Smooth muscle cell (in vitro differentiated cells): ENCODE results near the gene CNMD. TPM values are rescaled to one million over a fixed set of nuclear protein-coding genes. Genes with fewer than 3 reads are reported as not detected.

Source experiments
- DNase-seq: peaks from one replicate; lab custom pipeline; 2025; ENCODE audit not compliant: unreplicated experiment; lab: John Stamatoyannopoulos, UW
- H2AFZ ChIP-seq: fragments of 200-600 bp; sonication (generic); 2 replicates; pipeline ENCODE4 v1.6.0; 2016; ENCODE audit warnings: antibody characterized with exemption, low read depth, mild to moderate bottlenecking
- H3F3A ChIP-seq: fragments of 200-600 bp; sonication (generic); 2 replicates; pipeline ENCODE4 v1.6.0; 2017; ENCODE audit warnings: antibody characterized with exemption, low read depth
- H3K27ac ChIP-seq: fragments of 200-600 bp; sonication (generic); 2 replicates; pipeline ENCODE4 v1.5.1; 2016; ENCODE audit warnings: low read depth, mild to moderate bottlenecking
- H3K27me3 ChIP-seq: fragments of 200-600 bp; sonication (generic); 2 replicates; pipeline ENCODE4 v1.6.1; 2016; ENCODE audit warnings: low read depth, mild to moderate bottlenecking
- H3K36me3 ChIP-seq: fragments of 200-600 bp; sonication (generic); 2 replicates; pipeline ENCODE4 v1.5.1; 2016; ENCODE audit warnings: low read depth
- H3K4me1 ChIP-seq: fragments of 200-600 bp; sonication (generic); 2 replicates; pipeline ENCODE4 v1.5.1; 2016; ENCODE audit warnings: low read depth
- H3K4me2 ChIP-seq: fragments of 200-600 bp; sonication (generic); 2 replicates; pipeline ENCODE4 v1.6.0; 2016; ENCODE audit warnings: mild to moderate bottlenecking
- H3K4me3 ChIP-seq: fragments of 200-600 bp; sonication (generic); 2 replicates; pipeline ENCODE4 v1.5.1; 2016; ENCODE audit warnings: mild to moderate bottlenecking
- H3K79me2 ChIP-seq: fragments of 200-600 bp; sonication (generic); 2 replicates; pipeline ENCODE4 v1.6.0; 2016; ENCODE audit warnings: low read depth, mild to moderate bottlenecking
- H3K9ac ChIP-seq: fragments of 200-600 bp; sonication (generic); 2 replicates; pipeline ENCODE4 v1.6.0; 2016; ENCODE audit warnings: low read depth
- H3K9me3 ChIP-seq: fragments of 200-600 bp; sonication (generic); replicated peaks from 2 replicates; pipeline ENCODE4 v1.5.1; 2016; ENCODE audit warnings: low read depth
- H4K20me1 ChIP-seq: fragments of 200-600 bp; sonication (generic); 2 replicates; pipeline ENCODE4 v1.6.0; 2016; ENCODE audit warnings: low read depth
- WGBS: methylation state at CpG from one replicate; pipeline ENCODE4 v1.1.7; 2016; ENCODE audit warnings: low lambda C conversion rate; 5-methylcytosine and 5-hydroxymethylcytosine counted together
- polyA plus RNA-seq: library from polyadenylated mRNA; unstranded; fragments of >200 nt; fragmentation: Nextera tagmentation; extraction: Ambion mirVana; gene quantifications from 2 replicates; pipeline ENCODE4 v1.2.1, GENCODE V29; 2016
- total RNA-seq: library from RNA; depleted of rRNA; stranded (reverse); fragments of >200 nt; gene quantifications from 2 replicates; pipeline ENCODE4 v1.2.3, GENCODE V29; 2014
- TF ChIP-seq, protein P1 (sequence below): fragments of 200-600 bp; sonication (generic); IDR thresholded peaks from 2 replicates; pipeline ENCODE4 v1.5.1; 2017; ENCODE audit warnings: borderline replicate concordance, mild to moderate bottlenecking, antibody characterized with exemption; ENCODE audit not compliant: insufficient read depth, poor library complexity, severe bottlenecking

CNMD gene
- total and polyA plus RNA-seq, 2 experiments from 2014 or later, result not detected

DNA sequence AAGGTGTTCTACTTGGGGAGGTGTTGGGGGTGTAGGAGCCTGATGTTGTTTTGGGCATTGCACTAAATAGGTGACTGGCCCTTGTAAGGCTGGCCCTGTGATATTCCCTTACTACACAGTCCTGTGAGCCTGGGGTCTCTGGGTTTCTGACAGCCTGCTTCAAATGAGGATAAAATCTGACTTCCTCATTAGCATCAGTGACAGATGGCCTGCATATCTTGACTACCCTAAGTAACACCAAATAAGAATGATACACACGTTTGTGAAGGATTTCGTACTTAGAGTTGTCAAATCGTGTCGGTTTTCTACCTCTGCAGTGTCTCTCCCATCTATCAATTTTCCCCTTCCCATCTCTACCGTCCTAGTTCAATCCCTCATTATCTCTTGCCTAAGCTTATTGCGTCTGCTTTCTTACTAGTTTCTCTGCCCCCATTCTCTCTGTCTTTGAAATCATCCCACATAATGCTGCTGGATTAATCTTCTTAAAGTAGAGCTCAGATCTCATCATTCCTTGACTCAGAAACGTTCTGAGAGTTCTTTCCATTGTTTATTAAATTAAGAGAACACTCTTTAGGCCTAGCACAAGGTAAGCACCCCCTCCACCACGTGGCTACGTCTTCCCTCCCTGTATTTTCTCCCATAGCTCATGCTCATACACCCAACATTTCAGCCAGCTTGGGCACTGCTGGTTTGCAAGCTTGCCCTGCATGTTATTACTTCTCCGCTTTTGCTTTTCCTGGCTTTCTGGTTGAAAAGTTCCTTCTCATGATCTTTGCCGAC is 26.2 kb upstream of the CNMD start:
- Histone ChIP-seq H3K27ac (no peak overlapping the region), H3K4me3 (no peak overlapping the region), H3F3A (no peaks in the 10 kb centered on the region), H3K79me2 (no peaks in the 10 kb centered on the region), H3K9me3 (no peaks in the 10 kb centered on the region), H3K9ac (no peak overlapping the region), H4K20me1 (no peaks in the 10 kb centered on the region), H2AFZ (no peak overlapping the region), H3K4me2 (no peak overlapping the region), H3K36me3 (no peaks in the 10 kb centered on the region), H3K4me1 (no peaks in the 10 kb centered on the region), H3K27me3 (no peaks in the 10 kb centered on the region)
- no peak for DNase-seq
- WGBS, result 62% methylated on average over 11 of the region's 11 CpGs
- TF ChIP-seq, protein P1, sequence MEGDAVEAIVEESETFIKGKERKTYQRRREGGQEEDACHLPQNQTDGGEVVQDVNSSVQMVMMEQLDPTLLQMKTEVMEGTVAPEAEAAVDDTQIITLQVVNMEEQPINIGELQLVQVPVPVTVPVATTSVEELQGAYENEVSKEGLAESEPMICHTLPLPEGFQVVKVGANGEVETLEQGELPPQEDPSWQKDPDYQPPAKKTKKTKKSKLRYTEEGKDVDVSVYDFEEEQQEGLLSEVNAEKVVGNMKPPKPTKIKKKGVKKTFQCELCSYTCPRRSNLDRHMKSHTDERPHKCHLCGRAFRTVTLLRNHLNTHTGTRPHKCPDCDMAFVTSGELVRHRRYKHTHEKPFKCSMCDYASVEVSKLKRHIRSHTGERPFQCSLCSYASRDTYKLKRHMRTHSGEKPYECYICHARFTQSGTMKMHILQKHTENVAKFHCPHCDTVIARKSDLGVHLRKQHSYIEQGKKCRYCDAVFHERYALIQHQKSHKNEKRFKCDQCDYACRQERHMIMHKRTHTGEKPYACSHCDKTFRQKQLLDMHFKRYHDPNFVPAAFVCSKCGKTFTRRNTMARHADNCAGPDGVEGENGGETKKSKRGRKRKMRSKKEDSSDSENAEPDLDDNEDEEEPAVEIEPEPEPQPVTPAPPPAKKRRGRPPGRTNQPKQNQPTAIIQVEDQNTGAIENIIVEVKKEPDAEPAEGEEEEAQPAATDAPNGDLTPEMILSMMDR, result no peak

DNA sequence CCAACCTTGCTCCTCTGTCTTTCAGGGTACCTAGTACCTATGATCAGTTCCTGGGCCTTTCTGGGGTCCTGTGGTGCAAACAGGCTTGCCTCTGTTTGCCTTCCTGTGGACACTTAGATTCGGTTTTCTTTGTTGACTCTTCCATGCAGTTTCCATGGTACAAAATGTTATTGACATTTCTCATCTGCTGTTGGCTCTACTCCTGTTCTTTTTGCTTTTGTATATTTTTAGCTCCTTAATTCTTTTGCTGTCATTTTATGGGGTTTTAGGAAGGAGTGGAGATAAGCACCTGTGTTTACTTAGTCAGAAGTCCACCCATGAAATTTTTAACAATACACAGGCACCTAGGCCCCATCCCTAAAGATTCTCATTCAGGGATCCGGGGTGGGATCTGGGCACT is 20.5 kb upstream of the CNMD start:
- H3K79me2 ChIP-seq, result no peaks in the 10 kb centered on the region
- DNase-seq, result no peak
- H3K4me2 ChIP-seq, result no peak overlapping the region
- H3K9ac ChIP-seq, result no peak overlapping the region
- H3K4me1 ChIP-seq, result no peaks in the 10 kb centered on the region
- H3K27ac ChIP-seq, result no peak overlapping the region
- no peaks in the 10 kb centered on the region for H3K27me3 ChIP-seq
- H3K4me3 ChIP-seq, result no peak overlapping the region
- no peak overlapping the region for H2AFZ ChIP-seq
- H3F3A ChIP-seq, result no peaks in the 10 kb centered on the region
- no peaks in the 10 kb centered on the region for H4K20me1 ChIP-seq
- no peaks in the 10 kb centered on the region for H3K9me3 ChIP-seq
- TF ChIP-seq, protein P1, result no peak
- 90% methylated on average over 2 of the region's 2 CpGs for WGBS
- no peaks in the 10 kb centered on the region for H3K36me3 ChIP-seq

DNA sequence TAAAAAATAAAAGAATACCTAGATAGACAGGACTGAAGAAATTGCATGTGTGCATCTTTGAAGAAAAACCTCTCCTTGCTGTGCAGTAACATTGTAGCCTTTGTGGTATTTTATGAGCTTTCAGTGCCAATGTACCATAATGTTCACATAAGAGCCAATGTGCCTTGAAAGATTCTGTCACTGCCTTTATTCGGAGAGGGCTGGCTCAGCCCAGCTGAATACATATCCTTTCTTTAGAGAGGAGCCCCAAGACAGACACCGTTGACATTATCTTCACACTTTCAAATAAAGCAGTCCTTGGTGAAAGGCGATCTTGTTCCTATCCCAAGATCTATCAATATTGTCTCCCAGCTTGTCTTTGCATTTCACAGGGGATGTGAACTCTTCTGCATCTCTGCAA is 18.5 kb upstream of the CNMD start:
- no peak overlapping the region for H3K4me2 ChIP-seq
- no peak overlapping the region for H3K27ac ChIP-seq
- WGBS, result 73% methylated on average over 3 of the region's 3 CpGs
- no peak overlapping the region for H3K9ac ChIP-seq
- H4K20me1 ChIP-seq, result no peaks in the 10 kb centered on the region
- no peaks in the 10 kb centered on the region for H3K79me2 ChIP-seq
- H3K4me1 ChIP-seq, result no peaks in the 10 kb centered on the region
- TF ChIP-seq, protein P1, result no peak
- H2AFZ ChIP-seq, result no peak overlapping the region
- no peak for DNase-seq
- H3K36me3 ChIP-seq, result no peaks in the 10 kb centered on the region
- no peak overlapping the region for H3K4me3 ChIP-seq
- H3K9me3 ChIP-seq, result no peaks in the 10 kb centered on the region
- H3F3A ChIP-seq, result no peaks in the 10 kb centered on the region
- H3K27me3 ChIP-seq, result no peaks in the 10 kb centered on the region

DNA sequence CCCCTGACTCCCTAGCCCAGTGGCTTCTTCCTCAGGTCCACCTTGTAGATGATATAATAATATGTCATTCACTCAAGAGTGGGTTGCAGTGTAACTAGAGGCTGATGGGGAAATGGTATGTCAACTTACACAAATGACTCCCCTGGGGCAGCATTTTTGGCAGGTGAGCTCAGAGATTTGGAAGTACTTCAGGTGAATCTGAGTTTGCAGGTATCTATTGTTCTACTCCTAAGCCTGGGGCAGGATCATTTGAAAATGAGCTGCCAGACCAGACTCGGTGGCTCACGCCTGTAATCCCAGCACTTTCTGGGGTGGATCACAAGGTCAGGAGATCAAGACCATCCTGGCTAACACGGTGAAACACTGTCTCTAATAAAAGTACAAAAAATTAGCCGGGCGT is 11.6 kb upstream of the CNMD start:
- TF ChIP-seq, protein P1, result no peak
- H4K20me1 ChIP-seq, result no peaks in the 10 kb centered on the region
- H3K4me3 ChIP-seq, result no peak overlapping the region
- no peaks in the 10 kb centered on the region for H3K27me3 ChIP-seq
- no peak overlapping the region for H3K27ac ChIP-seq
- no peaks in the 10 kb centered on the region for H3K36me3 ChIP-seq
- DNase-seq, result no peak
- no peak overlapping the region for H3K4me2 ChIP-seq
- H3K9me3 ChIP-seq, result no peaks in the 10 kb centered on the region
- H3K9ac ChIP-seq, result no peak overlapping the region
- WGBS, result 68% methylated on average over 5 of the region's 5 CpGs
- H3F3A ChIP-seq, result no peaks in the 10 kb centered on the region
- H3K79me2 ChIP-seq, result no peaks in the 10 kb centered on the region
- H2AFZ ChIP-seq, result no peak overlapping the region
- H3K4me1 ChIP-seq, result no peaks in the 10 kb centered on the region
